ENCODE data around the gene FMNL2. TPM values are rescaled to one million over a fixed set of nuclear protein-coding genes. Genes with fewer than 3 reads are reported as not detected.

Gene FMNL2
- total and polyA plus RNA-seq, 12 donors: 3.3 to 16.0 (median 4.5) TPM

DNA sequence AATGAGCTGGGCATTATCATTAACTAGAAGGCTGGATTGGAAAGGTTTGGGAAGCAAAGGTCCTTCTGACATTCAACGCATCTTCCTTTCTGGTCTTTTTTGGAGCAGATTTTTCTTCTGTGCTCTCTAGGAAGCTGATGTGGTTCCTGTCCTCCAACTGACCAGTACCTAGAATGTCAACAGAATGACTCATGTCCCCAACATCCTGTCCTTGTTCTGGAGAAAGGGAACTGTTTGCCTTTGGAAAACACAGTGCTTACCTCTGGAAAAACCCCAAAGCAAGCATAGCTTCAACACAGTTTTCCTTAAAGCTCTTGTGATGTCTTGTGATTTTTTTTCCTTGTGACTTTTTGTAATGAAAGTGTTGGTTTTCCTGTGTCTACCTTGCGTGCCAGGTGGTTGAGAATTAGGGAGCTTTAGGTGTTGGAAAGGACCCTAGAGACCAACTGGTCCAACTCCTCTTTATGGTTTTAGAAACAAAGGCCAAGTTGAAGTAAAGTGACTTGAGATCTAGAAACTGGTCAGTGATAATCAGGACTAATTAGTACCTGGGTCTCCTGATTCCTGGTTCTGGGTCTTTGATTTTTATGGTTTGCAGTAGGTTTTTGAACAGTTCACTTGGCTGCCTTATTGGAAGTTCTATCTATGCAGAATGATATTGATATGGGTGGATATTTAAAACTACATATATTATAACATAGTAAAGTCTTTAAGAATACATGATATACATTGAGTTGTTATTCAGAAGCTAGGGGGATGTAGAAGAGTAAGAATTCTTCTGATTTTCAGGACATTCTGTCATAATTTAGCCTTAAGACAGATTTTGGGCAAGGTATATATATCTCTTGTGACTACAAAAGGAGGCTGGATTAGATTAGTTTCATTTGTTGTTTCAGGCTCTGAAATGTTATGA is 70.5 kb downstream of the FMNL2 start:
- Histone ChIP-seq H3K4me3 (no peak overlapping the region), H3K27me3 (no peaks in the 10 kb centered on the region), H3K4me1 (peaks cover 6 to 68% (median 54%) of the 10 kb centered on the region in 9 donors), H3K36me3 (no peaks in the 10 kb centered on the region), H3K27ac (peak overlapping the region in 7 of 10 donors; percentile 38 to 77 (median 50)), H3K9me3 (no peaks in the 10 kb centered on the region)
- DNase-seq (peak in 1 of 2 donors; percentile 37), ATAC-seq (peak in 6 of 8 donors; percentile 71 to 85 (median 80))
- TF ChIP-seq, protein P1, sequence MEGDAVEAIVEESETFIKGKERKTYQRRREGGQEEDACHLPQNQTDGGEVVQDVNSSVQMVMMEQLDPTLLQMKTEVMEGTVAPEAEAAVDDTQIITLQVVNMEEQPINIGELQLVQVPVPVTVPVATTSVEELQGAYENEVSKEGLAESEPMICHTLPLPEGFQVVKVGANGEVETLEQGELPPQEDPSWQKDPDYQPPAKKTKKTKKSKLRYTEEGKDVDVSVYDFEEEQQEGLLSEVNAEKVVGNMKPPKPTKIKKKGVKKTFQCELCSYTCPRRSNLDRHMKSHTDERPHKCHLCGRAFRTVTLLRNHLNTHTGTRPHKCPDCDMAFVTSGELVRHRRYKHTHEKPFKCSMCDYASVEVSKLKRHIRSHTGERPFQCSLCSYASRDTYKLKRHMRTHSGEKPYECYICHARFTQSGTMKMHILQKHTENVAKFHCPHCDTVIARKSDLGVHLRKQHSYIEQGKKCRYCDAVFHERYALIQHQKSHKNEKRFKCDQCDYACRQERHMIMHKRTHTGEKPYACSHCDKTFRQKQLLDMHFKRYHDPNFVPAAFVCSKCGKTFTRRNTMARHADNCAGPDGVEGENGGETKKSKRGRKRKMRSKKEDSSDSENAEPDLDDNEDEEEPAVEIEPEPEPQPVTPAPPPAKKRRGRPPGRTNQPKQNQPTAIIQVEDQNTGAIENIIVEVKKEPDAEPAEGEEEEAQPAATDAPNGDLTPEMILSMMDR (IDR thresholded peaks at IDR 0.05): no peak
- 69 to 74% methylated on average over 2 of the region's 2 CpGs for WGBS, 2 donors
- intact Hi-C loops (cut with DNase I): loop anchor here in 3 of 10 donors (5.0 to 10.0 kb wide), 2 partner anchors 68 to 71 kb away; partner anchors contain the start of gene FMNL2 (in 3 of the 3)

DNA sequence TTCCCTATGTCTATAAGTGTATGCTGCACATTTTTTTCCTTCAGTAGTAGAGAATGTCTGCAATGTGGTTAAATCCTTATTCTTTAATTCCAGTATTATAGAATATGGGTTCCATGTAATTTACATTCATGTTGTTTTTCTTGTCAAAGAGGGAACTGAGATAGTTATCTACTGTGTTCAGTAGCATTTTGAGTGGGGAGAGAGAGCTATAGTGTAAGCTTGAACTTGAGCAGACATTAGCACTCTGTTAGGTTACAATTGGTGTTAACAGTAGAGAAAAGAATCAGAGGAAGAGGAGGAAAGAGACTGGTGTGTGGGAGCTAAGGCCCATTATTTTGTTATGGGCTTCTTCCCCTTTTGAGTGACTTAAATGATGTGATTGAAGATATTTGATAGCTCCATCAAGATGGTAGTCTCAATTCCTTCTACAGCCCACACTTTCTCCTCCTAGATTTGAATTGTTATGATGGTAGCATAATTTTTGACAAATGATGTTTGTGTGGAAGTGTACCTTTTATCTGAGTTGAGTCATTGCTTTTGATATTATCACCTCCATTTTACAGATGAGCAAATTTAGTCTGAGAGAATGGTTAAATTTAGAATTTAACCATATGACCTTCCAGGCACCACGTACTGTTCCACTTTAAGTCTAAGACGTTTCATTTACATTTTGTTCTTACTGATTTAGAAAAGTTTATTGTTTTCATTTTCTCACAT is 71.3 kb downstream of the FMNL2 start:
- peaks cover 6 to 76% (median 54%) of the 10 kb centered on the region in 9 donors for H3K4me1 ChIP-seq
- H3K9me3 ChIP-seq: no peaks in the 10 kb centered on the region
- DNase-seq (no peak), ATAC-seq (no peak)
- H3K27ac ChIP-seq: peak overlapping the region in 6 of 10 donors; percentile 38 to 77 (median 55)
- H3K27me3 ChIP-seq: no peaks in the 10 kb centered on the region
- intact Hi-C loops (cut with DNase I): loop anchor here in 3 of 10 donors (5.0 to 10.0 kb wide), 2 partner anchors 69 to 71 kb away; partner anchors contain the start of gene FMNL2 (in 3 of the 3)
- 34 to 57% methylated on average over 2 of the region's 2 CpGs for WGBS, 2 donors
- TF ChIP-seq, protein P1 (IDR thresholded peaks at IDR 0.05): no peak
- H3K36me3 ChIP-seq: no peaks in the 10 kb centered on the region
- H3K4me3 ChIP-seq: no peak overlapping the region

DNA sequence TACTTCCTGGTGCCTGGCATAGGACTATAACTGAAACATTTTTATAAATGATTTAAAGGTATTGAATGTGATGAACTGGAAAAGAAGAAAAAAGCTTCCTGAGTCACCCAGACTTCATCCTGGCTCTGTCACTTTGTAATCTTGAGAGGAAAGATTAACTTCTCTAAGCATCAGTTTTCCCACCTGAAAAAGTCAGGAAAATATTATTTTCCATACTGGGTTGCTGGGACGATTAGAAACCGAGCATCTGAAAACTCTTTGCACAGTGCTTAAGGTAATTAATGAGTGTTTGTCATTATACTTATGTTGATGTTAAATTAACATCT is 71.8 kb downstream of the FMNL2 start:
- Histone ChIP-seq H3K27me3 (no peaks in the 10 kb centered on the region), H3K27ac (peak overlapping the region in 7 of 10 donors; percentile 12 to 77 (median 41)), H3K9me3 (no peaks in the 10 kb centered on the region), H3K4me3 (peak overlapping the region in 7 of 10 donors; percentile 10 to 40 (median 34)), H3K36me3 (no peaks in the 10 kb centered on the region), H3K4me1 (peaks cover 6 to 81% (median 55%) of the 10 kb centered on the region in 9 donors)
- ATAC-seq (no peak), DNase-seq (no peak)
- 70 to 77% methylated on average over 2 of the region's 2 CpGs for WGBS, 2 donors
- TF ChIP-seq, protein P1 (IDR thresholded peaks at IDR 0.05): no peak
- intact Hi-C loops (cut with DNase I): loop anchor here in 3 of 10 donors (5.0 to 10.0 kb wide), 2 partner anchors 69 to 72 kb away; partner anchors contain the start of gene FMNL2 (in 3 of the 3)

DNA sequence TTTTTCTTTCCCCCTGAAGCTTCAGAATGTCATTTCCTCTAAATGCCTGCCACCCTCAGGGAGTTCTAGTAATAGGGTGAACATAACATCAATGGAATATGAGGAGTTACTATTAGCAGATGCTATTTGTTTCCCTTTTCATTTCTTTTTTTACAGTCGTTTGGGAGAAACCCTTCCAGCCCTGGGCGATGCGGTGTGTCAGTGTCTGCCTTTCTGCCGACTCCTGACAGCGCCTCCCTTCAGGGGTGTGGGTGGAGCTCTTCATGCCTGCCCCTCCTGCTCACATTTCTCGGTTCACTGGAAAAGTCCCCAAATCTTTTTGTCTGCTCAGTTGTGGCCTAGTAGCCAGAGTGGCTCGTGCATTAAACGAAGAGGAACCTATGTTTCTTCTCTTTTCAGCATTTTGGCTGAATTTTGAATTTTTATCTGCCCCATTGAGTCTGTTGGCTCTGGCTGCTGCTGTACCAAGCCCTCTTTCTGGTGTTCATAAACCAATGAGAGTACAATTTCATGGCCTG is 72.3 kb downstream of the FMNL2 start:
- H3K4me1 ChIP-seq: peaks cover 6 to 81% (median 55%) of the 10 kb centered on the region in 9 donors
- peak; percentile 49 to 74 (median 63) for ATAC-seq

More for the DNA sequence above, 72.3 kb downstream of the FMNL2 start:
- peak; percentile 26 to 40 for DNase-seq
- Histone ChIP-seq H3K9me3 (no peaks in the 10 kb centered on the region), H3K27me3 (no peaks in the 10 kb centered on the region), H3K4me3 (peak overlapping the region in 7 of 10 donors; percentile 10 to 40 (median 34)), H3K36me3 (no peaks in the 10 kb centered on the region), H3K27ac (peak overlapping the region in 6 of 10 donors; percentile 12 to 77 (median 48))
- TF ChIP-seq, protein P1 (IDR thresholded peaks at IDR 0.05): peak in 1 of 9 donors; percentile 19
- intact Hi-C loops (cut with DNase I): loop anchor here in 3 of 10 donors (5.0 to 10.0 kb wide), 2 partner anchors 70 to 72 kb away; partner anchors contain the start of gene FMNL2 (in 3 of the 3)
- 26 to 37% methylated on average over 8 of the region's 8 CpGs for WGBS, 2 donors
